Cardiac fibroblast (primary cell): Measurements from ENCODE around the gene PTPRT.

ENCODE experiments used
- DNase-seq, 2 donors: peaks; one replicate each; pipeline versions ENCODE4 v3.0.0 to v3.0.0-alpha.2; 2010; ENCODE audit warnings: low read depth in 2 of 2
- H3K4me3 ChIP-seq, 2 donors: replicated peaks in 1 of 2; 1 replicate in 1 of 2; 2 replicates in 1 of 2; pipeline ENCODE4 v1.5.1; 2011; ENCODE audit warnings: low read depth in 2 of 2, low read length in 2 of 2, mild to moderate bottlenecking in 2 of 2, moderate library complexity in 1 of 2
- CTCF ChIP-seq: IDR thresholded peaks from one replicate; pipeline ENCODE4 v1.5.1; 2011; ENCODE audit warnings: low read depth, mild to moderate bottlenecking, low read length, inconsistent platforms

PTPRT gene

GRCh38 chr20:42857446-42857845 is 332.3 kb downstream of the PTPRT start:
- TF ChIP-seq CTCF, result no peak
- no peak for DNase-seq
- H3K4me3 ChIP-seq, result no peak overlapping the region

GRCh38 chr20:42855896-42856295 is 333.8 kb downstream of the PTPRT start:
- no peak overlapping the region for H3K4me3 ChIP-seq
- DNase-seq, result no peak
- no peak for TF ChIP-seq CTCF

- no peak overlapping the region for H3K4me3 ChIP-seq
- no peak for TF ChIP-seq CTCF
- DNase-seq, result no peak
Measured at GRCh38 chr20:42852691-42853090, 337.0 kb downstream of the PTPRT start.

- H3K4me3 ChIP-seq, result no peak overlapping the region
- no peak for TF ChIP-seq CTCF
- DNase-seq, result no peak
Measured at GRCh38 chr20:42846784-42847490, 342.8 kb downstream of the PTPRT start.

- DNase-seq, result no peak
- no peak for TF ChIP-seq CTCF
- H3K4me3 ChIP-seq, result no peak overlapping the region
Measured at GRCh38 chr20:42844751-42845150, 345.0 kb downstream of the PTPRT start.

GRCh38 chr20:42837456-42837855 is 352.2 kb downstream of the PTPRT start:
- no peak for TF ChIP-seq CTCF
- H3K4me3 ChIP-seq, result no peak overlapping the region

GRCh38 chr20:42836339-42836738 is 353.4 kb downstream of the PTPRT start:
- TF ChIP-seq CTCF, result no peak
- no peak overlapping the region for H3K4me3 ChIP-seq
- DNase-seq, result no peak

More at GRCh38 chr20:42837456-42837855, 352.2 kb downstream of the PTPRT start:
- no peak for DNase-seq
